ENCODE measurements around the gene ASAP3. TPM values are rescaled to one million over a fixed set of nuclear protein-coding genes. Genes with fewer than 3 reads are reported as not detected.

ASAP3 gene
- total RNA-seq, 1 donor from 2014 or later = 30.8 TPM

GRCh38 chr1:23485002-23485332 lies 988 bp upstream of the ASAP3 start:
- H3K27me3 Mint-ChIP-seq (ENCODE audit: low read depth) = peaks cover 2% of the 10 kb centered on the region
- DNase-seq (ENCODE audit: low spot score) = no peak
- H3K4me3 Mint-ChIP-seq (ENCODE audit: unreplicated experiment) = peak overlapping the region; percentile 85
- no peaks in the 10 kb centered on the region for H3K9me3 Mint-ChIP-seq (ENCODE audit: low read depth)
- peak overlapping the region; percentile 45 for H3K27ac Mint-ChIP-seq (ENCODE audit: unreplicated experiment)
- H3K36me3 Mint-ChIP-seq (ENCODE audit: low read depth) = no peaks in the 10 kb centered on the region
- H3K4me1 Mint-ChIP-seq (ENCODE audit: low read depth) = peaks cover 29% of the 10 kb centered on the region
- TF ChIP-seq CTCF (IDR thresholded peaks at IDR 0.05) = no peak

DNA sequence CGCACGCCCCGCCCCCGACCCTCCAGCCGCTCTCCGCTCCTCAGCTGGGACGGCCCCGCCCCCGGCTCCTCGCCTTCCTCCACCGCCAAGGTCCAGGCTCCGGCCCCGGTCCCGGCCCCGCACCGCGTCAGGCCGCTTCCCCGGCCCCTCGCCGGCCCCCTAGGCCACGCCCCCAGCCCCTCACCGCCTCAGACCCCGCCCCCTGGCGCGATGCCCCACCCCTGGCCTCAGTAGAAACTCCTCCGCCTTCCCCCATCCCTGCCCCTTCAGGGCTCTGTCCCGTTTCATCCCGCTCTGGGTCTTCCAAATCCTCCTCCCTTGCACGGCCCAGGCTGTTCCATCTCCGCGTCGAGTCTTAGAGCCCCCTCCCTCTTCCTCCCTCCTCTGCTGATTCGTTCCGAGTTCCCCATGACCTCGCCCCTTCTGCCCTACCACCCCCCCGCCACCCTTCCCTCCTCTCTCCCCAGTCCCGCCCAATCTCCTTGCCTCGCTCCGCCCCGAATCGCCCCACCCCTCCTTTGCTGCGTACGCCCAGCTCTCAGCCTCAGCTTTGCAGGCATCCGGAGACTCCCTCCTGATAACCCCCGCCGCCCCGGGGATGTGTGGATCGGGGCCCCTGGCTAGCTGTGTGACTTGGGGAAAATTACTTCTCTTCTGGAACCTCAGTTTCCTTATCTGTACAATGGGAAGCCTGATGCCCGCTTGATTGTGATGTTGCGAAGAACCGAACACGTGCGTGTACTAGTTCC lies 448 bp upstream of the ASAP3 start:
- Mint-ChIP-seq H3K27ac (ENCODE audit: unreplicated experiment) (peak overlapping the region; percentile 81), H3K36me3 (ENCODE audit: low read depth) (no peaks in the 10 kb centered on the region), H3K27me3 (ENCODE audit: low read depth) (no peaks in the 10 kb centered on the region), H3K4me3 (ENCODE audit: unreplicated experiment) (peak overlapping the region; percentile 85), H3K4me1 (ENCODE audit: low read depth) (peaks cover 33% of the 10 kb centered on the region), H3K9me3 (ENCODE audit: low read depth) (no peaks in the 10 kb centered on the region)
- peak; percentile 94 for DNase-seq (ENCODE audit: low spot score)
- no peak for TF ChIP-seq CTCF (IDR thresholded peaks at IDR 0.05)

- peaks cover 2% of the 10 kb centered on the region for H3K36me3 Mint-ChIP-seq (ENCODE audit: low read depth)
- peak overlapping the region; percentile 35 for H3K4me3 Mint-ChIP-seq (ENCODE audit: unreplicated experiment)
- H3K4me1 Mint-ChIP-seq (ENCODE audit: low read depth) = peaks cover 41% of the 10 kb centered on the region
- no peaks in the 10 kb centered on the region for H3K9me3 Mint-ChIP-seq (ENCODE audit: low read depth)
- no peak overlapping the region for H3K27ac Mint-ChIP-seq (ENCODE audit: unreplicated experiment)
- no peaks in the 10 kb centered on the region for H3K27me3 Mint-ChIP-seq (ENCODE audit: low read depth)
- no peak for TF ChIP-seq CTCF (IDR thresholded peaks at IDR 0.05)
- DNase-seq (ENCODE audit: low spot score) = no peak
These were observed 2.1 kb downstream of the ASAP3 start for GRCh38 chr1:23481904-23482303.

GRCh38 chr1:23481026-23481597 lies 2.9 kb downstream of the ASAP3 start:
- no peak overlapping the region for H3K27ac Mint-ChIP-seq (ENCODE audit: unreplicated experiment)
- H3K4me1 Mint-ChIP-seq (ENCODE audit: low read depth) = peaks cover 46% of the 10 kb centered on the region
- no peak for TF ChIP-seq CTCF (IDR thresholded peaks at IDR 0.05)
- H3K4me3 Mint-ChIP-seq (ENCODE audit: unreplicated experiment) = no peak overlapping the region
- H3K27me3 Mint-ChIP-seq (ENCODE audit: low read depth) = no peaks in the 10 kb centered on the region
- no peaks in the 10 kb centered on the region for H3K9me3 Mint-ChIP-seq (ENCODE audit: low read depth)
- DNase-seq (ENCODE audit: low spot score) = no peak
- H3K36me3 Mint-ChIP-seq (ENCODE audit: low read depth) = peaks cover 2% of the 10 kb centered on the region

DNA sequence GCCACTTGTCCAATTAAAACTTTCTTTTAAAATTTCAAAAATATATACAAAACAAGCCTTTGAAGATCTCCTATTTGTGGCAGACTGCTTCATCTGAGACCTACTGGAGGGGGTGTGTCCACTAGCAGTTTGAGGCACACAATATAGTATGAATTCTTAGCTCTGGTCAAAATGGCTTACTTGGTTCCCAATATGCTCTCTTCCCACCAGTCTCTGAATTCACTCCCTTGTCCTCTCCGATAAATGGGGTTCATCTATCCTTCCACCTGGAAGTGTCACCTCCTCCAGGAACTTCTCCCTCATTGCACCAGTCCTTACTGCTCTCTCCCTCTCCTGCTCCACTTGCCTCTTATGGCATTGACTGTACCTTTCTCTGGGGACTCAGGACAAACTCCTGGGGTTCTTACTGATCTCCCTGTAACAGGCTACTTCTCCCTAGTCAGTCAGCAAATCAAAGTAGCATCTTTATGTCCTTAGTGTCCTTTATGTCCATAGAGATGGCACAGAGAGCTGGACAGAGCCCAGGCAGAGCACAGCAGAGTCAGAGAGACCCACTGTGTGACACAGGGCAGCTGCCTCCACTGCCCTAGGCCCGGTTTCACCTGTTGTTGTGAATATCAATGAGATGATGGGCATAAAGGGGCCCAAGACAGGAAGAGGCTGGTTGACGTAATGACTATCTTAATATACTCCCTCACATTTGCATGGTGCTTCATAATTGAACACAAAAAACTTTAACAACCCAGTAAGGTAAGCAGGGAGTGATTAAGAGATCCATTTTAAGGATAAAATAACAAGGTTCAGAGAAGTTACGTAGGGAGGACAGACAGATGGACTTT lies 3.6 kb downstream of the ASAP3 start:
- peaks cover 49% of the 10 kb centered on the region for H3K4me1 Mint-ChIP-seq (ENCODE audit: low read depth)
- DNase-seq (ENCODE audit: low spot score) = no peak
- H3K27me3 Mint-ChIP-seq (ENCODE audit: low read depth) = no peaks in the 10 kb centered on the region
- H3K4me3 Mint-ChIP-seq (ENCODE audit: unreplicated experiment) = no peak overlapping the region
- peak overlapping the region; percentile 63 for H3K27ac Mint-ChIP-seq (ENCODE audit: unreplicated experiment)
- no peak for TF ChIP-seq CTCF (IDR thresholded peaks at IDR 0.05)
- H3K9me3 Mint-ChIP-seq (ENCODE audit: low read depth) = no peaks in the 10 kb centered on the region
- peaks cover 2% of the 10 kb centered on the region for H3K36me3 Mint-ChIP-seq (ENCODE audit: low read depth)

Measured in chondrocyte (in vitro differentiated cells).